Activated CD4-positive, alpha-beta T cell treated with anti-CD3 and anti-CD28 coated beads for 24 hours (primary cell): ENCODE results near the gene ZDHHC8.

Experiments used
- DNase-seq, 2 donors: peaks; one replicate each; pipeline ENCODE4 v3.0.0-alpha.2; 2020; ENCODE audit warnings: low read depth in 2 of 2

ZDHHC8 gene

GRCh38 chr22:20114506-20115475 is 16.8 kb upstream of the ZDHHC8 start:
- DNase-seq = no peak

DNA sequence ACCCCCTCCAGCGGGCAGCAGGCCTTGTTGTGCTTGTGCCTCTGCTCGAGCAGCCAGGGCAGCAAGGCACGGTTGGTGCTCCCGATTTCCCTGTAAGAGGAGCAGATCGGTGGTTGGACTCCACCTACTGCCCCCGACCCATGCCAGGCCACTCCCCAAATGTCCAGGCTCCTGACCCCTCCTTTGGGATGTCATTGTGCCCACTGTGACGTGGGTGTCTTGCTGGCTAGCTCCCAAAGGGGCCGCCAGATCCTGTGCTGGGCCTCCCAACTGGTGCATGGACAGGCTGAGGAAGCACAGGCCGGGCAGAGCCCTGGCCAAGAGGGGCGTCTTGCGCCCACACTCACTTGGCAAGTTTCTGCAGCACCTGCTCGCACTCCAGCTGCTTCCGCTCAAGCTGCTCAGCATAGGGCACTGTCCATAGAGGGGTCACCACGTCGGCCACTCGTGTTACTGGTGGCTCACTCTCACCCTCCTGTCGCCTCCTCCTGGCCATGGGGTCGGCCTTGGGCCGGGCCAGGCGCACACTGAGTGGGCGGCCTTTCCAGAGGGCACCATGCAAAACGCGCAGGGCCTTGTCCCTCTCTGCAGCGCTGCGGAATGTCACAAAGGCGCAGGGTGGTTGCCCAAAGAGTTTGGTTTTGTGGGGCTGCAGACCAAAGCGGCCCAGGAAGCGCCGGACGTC is 15.8 kb upstream of the ZDHHC8 start, which contains the start of gene RANBP1:
Gene RANBP1, plus strand, starts transcription at position 414 of the 685 bp plus-strand sequence. Its CDS starts 81 bp downstream, at position 495.
- no peak for DNase-seq

DNA sequence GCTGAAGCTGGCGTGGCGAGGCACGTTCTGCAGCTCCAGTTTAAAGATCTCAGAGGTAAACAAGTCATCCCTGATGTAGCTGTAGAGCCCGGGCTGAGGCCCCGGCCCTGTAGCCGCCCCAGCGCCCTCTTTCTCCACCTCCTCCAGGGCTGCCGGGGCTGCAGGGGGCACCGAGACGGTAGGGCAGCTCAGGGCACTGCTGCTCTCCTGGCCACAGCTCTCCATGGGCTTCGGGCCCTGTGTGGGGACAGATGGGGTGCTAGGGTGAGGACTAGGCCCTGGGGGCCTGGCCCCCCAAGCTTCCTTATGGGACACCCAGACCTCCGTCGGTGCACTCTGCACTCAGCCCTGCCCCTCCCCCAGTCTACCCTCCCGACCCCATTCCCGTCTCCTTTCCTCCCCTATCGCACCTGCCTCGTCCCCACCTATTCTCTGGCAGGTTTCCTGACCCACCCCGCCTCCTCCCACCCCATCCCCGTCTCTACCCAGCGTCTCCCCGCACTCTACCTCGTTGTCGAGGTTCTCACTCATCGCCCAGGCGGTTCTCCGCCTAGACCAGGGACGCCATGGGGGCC is 15.1 kb upstream of the ZDHHC8 start:
- DNase-seq = no peak

GRCh38 chr22:20116951-20117632 is 14.5 kb upstream of the ZDHHC8 start, which contains the start of gene TRMT2A:
TSS of gene TRMT2A (minus strand) at chr22:20117226. CDS start at chr22:20116906, 320 bp downstream.
- peak; percentile 93 to 95 for DNase-seq

- DNase-seq = peak; percentile 68 to 81
These were observed 13.8 kb upstream of the ZDHHC8 start for GRCh38 chr22:20117633-20118299.

GRCh38 chr22:20118300-20119020 is 13.1 kb upstream of the ZDHHC8 start:
- DNase-seq = no peak

GRCh38 chr22:20121856-20122415 is 9.7 kb upstream of the ZDHHC8 start:
- DNase-seq = no peak

DNA sequence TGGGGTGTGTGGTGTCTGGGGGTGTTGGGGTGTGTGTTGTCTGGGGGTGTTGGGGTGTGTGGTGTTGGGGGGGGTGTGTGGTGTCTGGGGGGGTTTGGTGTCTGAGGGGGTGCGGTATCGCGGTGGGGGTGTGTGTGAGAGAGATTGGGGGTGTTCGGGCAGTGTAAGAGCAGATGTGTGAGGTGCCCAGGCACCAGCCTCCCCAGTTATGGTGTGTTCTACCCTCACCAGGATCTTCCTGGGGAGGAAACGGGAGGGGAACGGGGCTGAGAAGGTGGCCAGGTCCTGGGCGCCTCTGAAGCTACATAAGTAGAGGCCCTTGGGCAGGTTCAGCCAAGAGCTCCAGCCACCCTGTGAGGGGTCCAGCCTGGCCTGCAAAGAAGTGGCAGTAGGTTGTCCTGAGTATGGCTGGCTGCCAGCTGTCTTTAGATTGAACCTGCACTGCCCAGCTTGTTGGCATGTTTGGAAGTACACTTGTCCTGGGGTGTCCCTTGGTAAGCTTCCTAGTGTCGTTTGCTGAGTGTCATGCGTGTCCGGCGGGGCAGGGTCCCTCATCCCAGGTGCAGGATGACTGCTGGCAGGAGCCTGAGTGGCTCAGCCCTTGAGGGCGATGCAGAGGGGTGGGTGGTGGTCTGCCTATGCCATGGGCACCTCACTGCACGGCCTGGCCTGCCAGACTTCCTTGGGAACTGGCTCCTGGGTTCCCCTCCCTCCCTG is 8.1 kb upstream of the ZDHHC8 start:
- DNase-seq = no peak

DNA sequence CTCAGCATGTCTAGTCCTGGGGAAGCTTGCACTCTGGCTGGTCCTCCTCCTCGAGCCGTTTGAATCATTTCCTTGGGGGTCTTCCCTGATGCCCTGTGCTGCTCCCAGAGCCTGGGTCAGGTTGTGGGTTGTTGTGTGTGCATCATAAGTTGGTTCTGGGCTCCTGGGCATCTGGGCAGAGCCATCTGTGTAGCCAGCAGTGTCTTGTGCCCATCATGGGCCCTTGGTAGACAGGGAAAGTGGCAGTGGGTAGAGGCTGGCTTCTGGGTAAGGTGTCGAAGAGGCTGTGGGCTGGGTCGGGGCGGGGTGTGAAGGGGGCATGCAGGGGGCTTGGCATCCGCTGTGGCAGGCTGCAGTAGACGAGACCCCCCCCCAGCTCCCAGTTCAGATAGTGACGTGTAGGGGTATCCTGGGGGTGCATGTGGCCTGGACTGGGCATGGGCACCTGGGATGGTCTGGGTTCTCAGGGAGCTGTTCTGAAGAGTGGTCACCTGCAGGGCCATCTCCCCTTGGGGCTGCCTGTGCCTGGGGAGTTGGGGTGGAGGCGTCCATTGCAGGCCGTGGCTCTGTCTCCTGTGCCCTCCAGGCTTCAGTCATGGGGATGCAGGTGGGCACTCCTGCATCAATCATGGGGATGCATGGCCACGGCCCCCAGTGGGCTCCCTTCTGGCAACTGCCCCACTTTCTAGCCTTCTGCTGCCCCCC is 7.4 kb upstream of the ZDHHC8 start:
- DNase-seq = no peak

GRCh38 chr22:20125201-20126174 is 6.1 kb upstream of the ZDHHC8 start:
- DNase-seq = no peak

- no peak for DNase-seq
These were observed 5.1 kb upstream of the ZDHHC8 start for GRCh38 chr22:20126284-20127029.

GRCh38 chr22:20127318-20127868 is 4.2 kb upstream of the ZDHHC8 start:
- no peak for DNase-seq

- DNase-seq = no peak
These were observed 3.6 kb upstream of the ZDHHC8 start for GRCh38 chr22:20127869-20128618.

- DNase-seq = no peak
These were observed 3.0 kb upstream of the ZDHHC8 start for GRCh38 chr22:20128619-20128901.

GRCh38 chr22:20128902-20129746 is 2.5 kb upstream of the ZDHHC8 start:
- peak in 1 of 2 donors; percentile 47 for DNase-seq
